DMS79 (cell line): Measurements from ENCODE around the gene C16orf96.

ENCODE experiments used
- DNase-seq: peaks from one replicate; lab custom pipeline; 2025; lab: John Stamatoyannopoulos, UW

C16orf96 gene

DNA sequence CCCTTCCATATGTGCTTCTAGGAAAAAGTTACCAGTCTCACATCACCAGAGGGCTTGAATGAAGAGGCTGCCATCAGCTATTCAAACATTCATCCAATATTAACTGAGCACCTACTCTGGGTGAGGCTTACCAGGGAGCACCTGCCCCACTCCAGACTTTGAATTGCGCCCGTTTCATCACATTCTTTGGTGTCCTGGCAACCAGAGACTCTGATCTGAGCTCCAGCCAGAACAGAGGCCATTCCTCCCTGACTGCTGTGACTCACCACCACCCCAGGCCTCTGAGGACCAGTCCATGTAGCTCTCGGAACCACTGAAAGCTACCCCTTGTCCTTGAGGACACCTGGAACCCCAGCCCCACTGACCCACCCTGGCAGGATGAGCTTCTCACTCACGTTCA lies at the start of gene C16orf96:
C16orf96 (plus strand) TSS at position 229 of the 400 bp plus-strand sequence; CDS start at position 379, 150 bp downstream.
- DNase-seq, result no peak

DNA sequence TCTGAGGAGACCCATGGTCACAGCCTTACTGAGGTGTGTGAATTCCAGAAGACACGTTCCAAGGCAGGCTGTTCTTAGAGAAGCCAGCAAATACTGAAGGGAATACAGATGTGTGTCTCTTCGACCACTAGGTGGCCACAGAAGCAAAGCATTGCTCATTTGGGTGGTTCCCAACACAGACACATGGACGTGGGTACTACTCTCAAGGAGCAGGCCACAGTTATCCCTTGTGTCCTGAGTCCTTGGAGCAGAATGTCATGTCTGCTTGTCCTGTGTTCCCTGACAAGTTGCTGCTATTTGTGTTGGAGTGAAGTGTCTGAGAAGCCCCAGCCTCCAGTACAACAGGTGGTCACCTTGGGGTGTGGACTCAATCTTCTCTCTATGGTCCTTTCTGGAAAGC lies 49.7 kb upstream of the C16orf96 start:
- DNase-seq, result peak; percentile 69

DNA sequence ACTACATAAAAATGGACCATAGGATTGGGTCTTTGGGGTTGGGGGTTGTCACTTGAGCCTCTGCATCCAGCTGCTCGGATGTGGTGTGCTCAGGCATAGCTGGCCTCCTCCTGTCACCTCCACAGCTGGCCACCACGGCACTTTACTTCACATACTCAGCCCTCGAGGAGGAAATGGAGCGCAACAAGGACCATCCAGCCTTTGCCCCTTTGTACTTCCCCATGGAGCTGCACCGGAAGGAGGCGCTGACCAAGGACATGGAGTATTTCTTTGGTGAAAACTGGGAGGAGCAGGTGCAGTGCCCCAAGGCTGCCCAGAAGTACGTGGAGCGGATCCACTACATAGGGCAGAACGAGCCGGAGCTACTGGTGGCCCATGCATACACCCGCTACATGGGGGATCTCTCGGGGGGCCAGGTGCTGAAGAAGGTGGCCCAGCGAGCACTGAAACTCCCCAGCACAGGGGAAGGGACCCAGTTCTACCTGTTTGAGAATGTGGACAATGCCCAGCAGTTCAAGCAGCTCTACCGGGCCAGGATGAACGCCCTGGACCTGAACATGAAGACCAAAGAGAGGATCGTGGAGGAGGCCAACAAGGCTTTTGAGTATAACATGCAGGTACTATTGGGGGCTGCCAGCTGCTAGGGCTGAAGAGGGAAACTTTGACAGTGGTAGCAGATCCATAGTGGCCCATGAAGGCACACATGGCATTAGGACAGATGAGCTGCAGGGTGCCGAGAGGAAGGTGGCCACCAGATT lies 48.4 kb upstream of the C16orf96 start:
- DNase-seq, result peak; percentile 93

DNA sequence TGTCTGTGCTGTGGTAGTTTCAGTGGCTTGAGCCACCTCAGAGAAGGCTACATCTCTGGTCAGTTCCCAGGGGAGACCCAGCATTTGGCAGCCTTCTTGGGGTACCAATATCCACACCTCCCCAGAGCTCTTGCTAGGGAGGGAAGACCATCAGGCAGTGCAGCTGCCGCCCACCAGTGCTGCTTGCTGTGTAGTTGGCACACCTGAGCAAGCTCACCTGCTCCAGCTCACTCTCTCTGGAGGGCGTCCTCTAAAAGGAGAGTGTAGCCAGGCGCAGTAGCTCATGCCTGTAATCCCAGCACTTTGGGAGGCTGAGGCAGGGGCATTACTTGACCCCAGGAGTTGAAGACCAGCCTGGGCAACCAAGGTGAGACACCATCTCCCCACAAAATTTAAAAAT lies 47.3 kb upstream of the C16orf96 start:
- no peak for DNase-seq

DNA sequence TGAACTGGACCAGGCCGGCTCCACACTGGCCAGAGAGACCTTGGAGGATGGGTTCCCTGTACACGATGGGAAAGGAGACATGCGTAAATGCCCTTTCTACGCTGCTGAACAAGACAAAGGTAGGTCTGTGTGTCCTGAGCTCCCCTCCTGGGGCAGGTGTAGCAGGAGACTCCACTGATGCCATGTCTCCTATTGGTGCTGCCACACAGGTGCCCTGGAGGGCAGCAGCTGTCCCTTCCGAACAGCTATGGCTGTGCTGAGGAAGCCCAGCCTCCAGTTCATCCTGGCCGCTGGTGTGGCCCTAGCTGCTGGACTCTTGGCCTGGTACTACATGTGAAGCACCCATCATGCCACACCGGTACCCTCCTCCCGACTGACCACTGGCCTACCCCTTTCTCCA lies 46.7 kb upstream of the C16orf96 start:
- DNase-seq, result no peak

DNA sequence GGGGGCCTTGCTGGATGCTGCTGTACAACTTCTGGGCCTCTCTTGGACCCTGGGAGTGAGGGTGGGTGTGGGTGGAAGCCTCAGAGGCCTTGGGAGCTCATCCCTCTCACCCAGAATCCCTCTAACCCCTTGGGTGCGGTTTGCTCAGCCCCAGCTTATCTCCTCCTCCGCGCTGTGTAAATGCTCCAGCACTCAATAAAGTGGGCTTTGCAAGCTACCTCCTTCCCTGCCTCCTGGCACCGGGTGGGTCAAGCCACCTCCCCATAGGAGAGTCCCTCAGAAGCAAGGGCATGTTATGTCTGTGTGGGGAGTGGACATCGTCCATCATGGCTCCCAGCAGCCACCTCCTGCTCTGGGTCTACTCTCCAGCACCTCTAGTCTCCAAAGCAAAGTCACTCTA lies 46.0 kb upstream of the C16orf96 start:
- no peak for DNase-seq

DNA sequence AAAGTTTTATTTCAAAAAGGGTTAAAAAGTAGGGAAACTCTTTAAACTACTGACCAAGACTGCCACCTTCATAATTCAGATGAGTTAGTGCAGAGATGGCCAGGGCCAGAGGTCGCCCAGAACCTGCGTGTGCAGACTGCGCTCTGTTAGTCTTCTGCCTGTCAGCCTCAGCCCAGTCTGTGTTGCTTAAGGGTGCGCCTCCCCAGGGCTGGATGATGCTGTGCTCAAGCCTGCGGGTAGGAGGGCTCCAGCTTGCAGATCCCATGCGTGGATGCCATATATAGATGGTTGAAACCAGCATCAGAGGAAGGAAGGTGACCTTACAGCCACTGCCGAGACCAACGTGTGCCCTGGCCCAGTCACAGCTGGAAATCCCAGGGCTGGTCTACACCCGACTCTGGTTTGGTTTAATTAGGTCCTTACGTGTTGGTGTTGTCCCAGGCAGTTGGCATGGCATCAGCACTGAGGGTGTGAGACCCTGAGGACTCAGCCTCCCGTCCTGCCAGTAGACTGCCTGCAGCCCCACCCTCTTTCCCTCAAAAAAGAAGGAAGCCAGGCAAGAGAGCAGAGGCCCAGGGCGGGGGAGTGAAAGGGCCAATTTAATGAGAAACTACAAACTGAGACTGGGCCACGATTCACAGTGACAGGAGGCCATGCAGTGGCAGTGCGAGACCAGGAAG lies 45.3 kb upstream of the C16orf96 start:
- no peak for DNase-seq

DNA sequence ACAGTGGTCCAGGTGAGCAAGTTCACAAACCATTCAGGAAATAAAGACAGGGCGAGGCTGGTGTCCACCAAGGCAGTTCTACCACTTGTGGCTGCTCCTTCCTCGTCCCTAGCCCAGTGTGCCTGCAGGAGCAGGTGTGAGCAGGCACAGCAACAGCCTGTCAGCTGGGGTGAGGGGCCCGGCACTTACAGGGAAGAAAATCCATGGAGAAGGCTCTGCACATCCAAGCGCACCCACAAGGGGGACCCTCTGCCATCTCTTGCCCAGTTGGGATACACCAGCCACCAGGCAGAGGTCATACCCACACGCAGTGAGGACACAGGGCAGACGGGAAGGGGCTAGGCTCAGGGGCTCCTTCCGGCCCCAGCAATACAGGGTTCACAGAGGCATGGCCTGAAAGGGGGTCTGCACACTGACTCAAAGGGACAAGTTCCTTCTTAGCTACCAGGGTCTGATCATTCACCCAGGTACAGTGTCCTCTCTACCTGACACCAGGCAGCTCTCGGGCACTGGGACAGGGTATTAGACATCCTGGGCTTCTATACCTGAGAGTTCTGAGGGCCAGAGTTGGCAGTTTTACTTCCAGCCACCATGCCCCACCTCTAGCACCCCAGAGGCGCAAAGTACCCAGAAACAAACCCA lies 44.6 kb upstream of the C16orf96 start:
- DNase-seq, result no peak

DNA sequence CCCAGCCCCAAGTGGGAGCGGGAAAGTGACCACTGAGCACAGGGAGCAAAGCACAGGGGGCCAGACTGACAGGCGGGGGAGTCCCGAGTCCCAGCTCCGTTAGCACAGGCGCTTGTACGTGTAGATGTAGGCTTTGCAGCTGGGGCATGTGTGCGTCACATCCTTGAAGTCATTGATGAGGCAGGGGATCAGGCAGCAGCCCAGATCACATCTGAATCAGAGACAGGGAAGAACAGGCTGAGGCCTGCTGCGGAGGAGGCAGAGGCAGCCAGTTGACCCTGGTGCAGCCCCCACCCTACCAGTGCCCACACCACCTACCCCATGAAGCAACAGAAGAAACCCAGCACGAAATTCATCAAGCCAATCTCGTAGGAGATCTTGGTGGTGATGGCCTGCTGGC lies 43.7 kb upstream of the C16orf96 start:
- no peak for DNase-seq

DNA sequence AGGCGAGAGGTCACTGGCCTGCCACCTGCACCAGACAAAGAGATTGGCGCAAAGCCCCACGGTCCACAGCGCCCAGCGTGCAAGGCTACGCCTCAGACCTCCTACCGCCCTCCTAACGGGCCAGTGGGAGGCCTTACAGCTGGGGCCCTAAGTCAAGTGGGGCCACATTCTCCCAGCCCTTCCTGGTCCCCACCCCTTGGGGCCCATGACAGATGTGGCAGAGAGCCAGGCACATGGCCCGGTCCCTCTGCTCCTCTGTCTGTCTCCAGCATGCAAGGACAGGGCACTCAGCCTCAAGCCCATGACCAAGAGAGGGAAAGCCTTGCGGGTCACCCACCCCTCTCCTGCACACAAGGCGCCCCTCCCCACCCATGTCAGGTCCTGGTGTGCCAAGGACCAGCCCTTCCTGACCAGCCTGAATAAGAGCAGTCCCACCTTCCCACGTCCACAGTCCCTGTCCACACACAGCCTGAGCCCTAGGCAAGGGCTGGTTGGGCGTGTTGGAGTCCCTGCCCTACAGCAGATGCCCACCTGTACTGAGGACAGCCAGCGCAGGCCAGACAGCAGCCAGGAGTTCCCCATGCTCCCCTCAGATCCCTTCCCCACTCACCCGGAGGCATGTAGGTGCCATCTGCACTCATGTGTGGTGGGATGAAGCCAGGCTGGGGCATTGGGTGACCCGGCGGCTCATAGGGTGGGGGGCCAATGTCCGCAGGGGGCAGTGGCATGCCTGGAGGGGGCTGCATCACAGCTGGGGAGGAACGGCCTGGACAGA lies 42.9 kb upstream of the C16orf96 start:
- DNase-seq, result no peak

DNA sequence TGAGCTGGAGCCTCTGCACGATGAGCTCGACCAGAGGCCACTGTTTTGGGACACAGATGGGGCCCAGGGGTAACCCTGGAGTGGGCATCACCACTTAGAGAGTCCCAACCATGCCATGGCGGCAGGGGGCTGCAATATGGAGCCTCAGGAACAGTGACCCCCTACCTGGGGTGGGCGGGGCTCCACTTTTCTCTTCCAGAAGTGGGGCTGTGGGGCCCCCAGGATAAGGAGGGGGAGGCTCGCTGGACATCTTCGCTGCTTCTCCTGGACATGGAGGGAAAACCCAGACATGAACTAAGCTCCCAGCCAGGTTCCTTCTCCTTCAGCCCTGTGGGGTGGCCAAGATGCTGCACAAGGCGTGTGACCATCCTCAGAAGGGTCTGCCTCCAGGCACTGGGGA lies 42.3 kb upstream of the C16orf96 start:
- DNase-seq, result no peak

DNA sequence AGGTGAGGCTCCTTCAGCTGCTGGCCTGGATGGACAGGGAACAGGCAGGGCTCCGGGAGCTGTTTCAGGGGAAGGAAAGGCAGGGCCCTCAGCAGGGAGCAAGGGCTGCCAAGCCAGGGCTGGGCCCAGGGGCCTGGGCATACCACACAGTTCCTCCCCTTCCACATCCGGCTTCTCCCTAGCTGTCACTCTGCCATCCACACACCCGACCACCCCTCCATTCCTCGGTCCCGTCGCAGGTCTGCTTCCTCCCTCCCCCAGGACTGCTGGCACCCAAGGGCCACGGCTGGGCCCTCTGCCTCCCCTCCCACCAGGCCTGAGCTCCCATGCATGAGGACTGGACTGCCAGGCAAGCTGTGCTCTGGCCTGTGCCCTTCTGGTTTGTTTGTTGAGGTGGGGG lies 41.5 kb upstream of the C16orf96 start:
- no peak for DNase-seq

DNA sequence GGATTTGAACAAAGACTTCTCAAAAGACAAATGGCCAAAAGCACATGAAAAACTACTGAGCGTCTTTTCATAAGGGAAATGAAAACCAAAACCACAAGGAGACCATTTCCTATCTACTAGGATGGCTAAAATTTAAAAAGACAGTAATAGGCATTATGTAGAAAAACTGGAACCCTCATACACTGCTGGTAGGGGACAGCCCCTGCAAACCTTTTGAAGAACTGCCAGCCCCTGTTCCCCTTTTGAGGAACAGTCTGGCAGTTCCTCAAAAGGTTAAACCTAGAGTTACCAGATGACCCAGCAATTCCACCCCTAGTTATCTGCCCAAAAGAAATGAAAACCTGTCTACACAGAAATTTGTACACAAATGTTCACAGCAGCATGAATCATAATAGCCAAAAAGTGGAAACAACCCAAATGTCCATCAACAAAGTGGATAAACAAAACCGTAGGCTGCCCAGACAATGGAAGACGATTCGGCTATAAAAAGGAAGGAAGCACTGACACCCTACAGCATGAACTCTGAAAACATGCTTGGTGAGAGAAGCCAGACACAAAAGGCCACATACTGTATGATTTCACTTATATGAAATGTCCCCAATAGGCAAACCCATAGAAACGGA lies 40.4 kb upstream of the C16orf96 start:
- DNase-seq, result no peak

DNA sequence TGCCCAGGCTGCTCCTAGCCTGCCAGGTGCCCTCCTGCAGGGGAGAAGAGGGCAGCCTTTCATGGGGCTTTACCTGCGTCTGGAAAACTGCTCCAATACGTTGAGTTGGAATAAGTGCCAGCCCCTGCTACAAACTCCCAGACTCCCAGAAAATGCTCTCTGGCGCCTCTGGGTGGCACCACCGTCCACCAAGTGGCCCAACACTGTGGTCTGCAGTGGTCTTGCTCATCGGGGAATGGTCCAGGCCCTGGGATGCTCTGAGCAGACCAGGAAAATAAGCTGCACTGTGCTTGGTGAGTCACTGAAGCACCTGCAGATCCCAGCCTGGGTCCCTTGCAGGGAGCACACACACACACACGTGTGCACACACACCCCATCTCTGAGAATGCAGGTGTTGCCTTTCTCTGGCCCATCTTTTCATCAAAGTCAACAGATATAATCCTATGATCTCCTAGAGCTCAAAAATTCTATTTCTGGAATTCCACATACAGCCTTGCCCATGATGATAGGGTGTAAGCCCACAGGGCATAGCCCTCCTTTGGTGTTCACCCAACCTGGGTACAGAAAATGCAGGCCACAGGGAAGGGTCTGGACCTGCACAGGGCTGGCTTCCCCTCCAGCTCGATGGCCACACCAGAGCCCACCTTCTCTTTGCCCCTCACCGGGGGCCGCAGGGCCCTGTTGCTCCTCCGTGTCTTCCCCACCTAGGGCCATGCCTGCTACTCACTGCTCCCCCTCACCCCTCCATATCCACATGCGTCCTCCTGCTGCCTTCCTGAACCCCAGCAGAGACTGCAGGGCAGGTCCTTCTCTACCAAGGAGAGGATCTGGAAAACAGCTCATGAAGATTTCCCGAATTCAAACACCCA lies 38.1 kb upstream of the C16orf96 start:
- DNase-seq, result no peak

DNA sequence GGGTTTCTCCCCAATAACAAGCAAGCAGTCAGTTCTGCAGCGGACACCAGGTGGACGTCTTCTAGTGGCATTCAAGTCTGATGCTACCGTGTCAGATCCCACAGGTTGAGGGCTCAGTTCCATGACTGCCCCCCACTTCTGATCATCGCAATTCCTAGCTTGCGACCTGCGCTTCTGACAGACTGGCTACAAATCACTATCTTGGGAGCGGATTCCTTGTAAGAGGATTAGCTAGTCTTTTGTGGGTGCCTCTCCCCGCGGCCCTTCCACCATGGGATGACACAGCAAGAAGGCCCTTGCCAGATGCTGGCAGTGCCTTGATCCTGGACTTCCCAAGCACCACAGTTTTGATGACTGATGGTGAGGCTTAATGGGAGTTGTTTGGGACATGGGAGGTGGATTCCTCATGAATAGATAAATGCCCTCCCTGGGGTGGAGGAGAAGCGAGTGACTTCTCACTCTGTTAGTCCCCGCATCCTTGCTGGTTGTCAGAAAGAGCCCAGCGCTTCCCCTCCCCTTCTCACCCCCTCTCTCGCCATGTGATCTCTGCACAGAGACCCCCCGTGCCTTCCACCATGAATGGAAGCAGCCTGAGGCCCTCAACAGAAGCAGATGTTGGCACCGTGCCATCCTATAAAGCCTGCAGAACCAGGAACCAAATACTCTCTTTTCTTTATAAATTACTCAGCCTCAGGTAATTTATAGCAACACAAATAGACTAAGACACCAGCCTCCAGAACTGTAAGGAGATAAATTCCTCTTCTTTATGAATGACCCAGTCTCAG lies 36.7 kb upstream of the C16orf96 start:
- DNase-seq, result no peak

DNA sequence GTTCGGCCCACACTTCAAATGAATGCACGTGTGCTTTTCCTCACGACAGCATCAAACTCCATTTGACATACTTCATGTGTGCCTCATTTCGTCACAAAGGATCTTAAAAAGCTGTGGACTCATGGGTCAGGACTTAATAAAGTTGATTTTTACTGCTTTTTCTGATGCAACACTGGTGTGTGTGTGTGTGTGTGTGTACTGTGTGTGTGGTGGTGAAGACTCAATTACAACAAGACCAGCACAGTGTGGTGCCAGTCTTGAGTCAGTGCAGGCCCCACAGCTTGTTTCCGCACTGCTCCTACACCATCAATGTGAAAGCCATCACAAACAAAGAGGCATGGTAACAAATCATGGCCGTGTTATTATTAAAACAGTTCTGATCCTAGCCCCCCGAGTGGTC lies 35.2 kb upstream of the C16orf96 start:
- no peak for DNase-seq

DNA sequence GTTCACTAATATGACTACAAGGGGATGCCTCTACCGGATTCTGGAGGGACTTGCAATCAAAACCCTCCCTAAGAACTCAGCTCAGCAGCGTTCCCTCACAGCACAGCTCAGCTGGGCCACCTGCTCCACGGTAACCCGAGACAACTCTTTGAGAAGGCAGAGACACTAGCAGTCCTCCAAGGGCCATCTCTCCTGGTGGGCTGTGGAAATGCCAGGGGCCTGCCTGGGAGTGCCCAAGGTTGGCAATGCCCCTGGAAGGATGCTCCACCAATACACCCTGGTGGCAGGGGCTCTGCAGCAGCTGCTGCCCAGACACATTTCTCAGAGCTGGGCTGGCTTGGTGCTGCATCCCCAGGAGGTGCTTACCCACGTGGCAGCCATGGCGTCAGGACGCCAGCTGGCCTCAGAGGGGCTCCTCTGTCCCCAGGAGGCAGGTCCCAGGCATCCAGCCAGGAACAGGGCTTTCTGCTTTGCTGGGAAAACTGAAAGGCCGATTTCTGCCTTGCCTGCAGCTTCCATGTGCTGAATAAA lies 34.0 kb upstream of the C16orf96 start:
- peak; percentile 83 for DNase-seq

DNA sequence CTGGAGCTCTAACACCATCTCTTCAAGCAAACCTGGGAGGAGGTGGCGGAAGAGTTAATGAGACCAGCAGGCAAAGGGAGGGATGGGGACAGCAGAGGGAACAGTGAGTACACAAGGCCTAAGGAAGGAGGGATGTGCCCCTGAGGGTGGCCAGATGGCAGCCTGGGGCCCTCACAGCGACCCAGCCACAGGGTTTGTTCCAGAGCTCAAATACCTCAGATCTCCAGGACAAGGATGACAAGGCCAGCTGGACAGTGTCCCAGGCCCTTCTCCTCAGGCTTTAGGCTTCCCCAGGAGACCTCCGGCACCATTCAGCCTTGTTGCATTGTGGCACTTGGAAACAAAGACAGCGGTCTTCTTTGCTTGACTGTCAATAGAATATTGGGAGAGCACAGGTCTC lies 32.5 kb upstream of the C16orf96 start:
- no peak for DNase-seq

DNA sequence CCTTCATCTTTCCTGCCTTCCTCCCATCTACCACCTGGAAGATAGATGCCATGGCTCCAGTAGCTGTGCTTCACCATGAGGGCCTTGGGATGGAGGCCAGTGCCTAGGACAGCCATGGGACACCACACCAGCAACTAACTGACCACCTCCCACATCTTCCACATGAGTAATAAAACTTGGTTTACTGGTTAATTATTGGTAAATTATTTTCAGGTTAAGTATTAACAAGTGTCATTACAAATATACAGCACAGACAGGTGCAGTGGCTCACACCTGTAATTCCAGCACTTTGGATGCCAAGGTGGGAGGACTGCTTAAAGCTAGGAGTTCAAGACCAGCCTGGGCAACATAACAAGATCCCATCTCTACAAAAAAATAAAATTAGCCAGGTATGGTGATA lies 31.6 kb upstream of the C16orf96 start:
- no peak for DNase-seq

DNA sequence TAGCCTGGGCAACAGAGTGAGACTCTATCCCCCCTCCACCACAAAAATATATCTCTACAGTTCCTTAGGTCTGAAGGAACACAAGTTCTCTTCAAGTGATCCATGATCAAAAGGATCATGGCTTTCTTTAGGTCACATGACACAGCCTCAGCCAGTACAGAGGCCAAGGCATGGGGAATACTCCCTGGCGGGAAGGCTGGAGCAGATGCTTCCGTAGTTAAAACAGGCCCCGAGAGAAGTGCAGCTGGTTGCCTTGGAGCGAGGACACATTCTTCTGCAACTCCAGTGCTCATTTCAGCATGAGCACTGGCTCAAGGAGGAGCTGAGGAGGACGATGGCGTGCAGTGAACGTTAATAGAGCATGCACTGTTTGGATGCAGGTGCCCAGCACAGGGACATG lies 31.1 kb upstream of the C16orf96 start:
- DNase-seq, result peak; percentile 81
